Liver (tissue), 9 donors: ENCODE results near the gene CAP2. TPM values are rescaled to one million over a fixed set of nuclear protein-coding genes. Genes with fewer than 3 reads are reported as not detected.

ENCODE experiments used
- DNase-seq: peaks from one replicate; pipeline ENCODE4 v3.0.0-alpha.2; 2017; ENCODE audit warnings: low spot score
- H3K27ac ChIP-seq, 2 donors: one replicate each; pipeline ENCODE4 v1.7.0; 2013; ENCODE audit warnings: inconsistent platforms in 2 of 2, low read length in 2 of 2, control low read depth in 1 of 2, low read depth in 1 of 2, mild to moderate bottlenecking in 1 of 2
- H3K27me3 ChIP-seq, 4 donors: one replicate each; pipeline versions ENCODE4 v1.6.1 to v1.7.0; 2013; ENCODE audit warnings: low read length in 3 of 4, inconsistent platforms in 1 of 4, mild to moderate bottlenecking in 1 of 4, moderate library complexity in 1 of 4; ENCODE audit not compliant: control insufficient read depth in 4 of 4, insufficient read depth in 4 of 4
- H3K36me3 ChIP-seq, 4 donors: one replicate each; pipeline versions ENCODE4 v1.6.1 to v1.7.0; 2013; ENCODE audit warnings: low read length in 3 of 4, mild to moderate bottlenecking in 3 of 4, low read depth in 1 of 4, moderate library complexity in 1 of 4; ENCODE audit not compliant: control insufficient read depth in 4 of 4, insufficient read depth in 3 of 4
- H3K4me1 ChIP-seq, 4 donors: one replicate each; pipeline versions ENCODE4 v1.6.1 to v1.7.0; 2013; ENCODE audit warnings: low read length in 3 of 4, mild to moderate bottlenecking in 3 of 4, moderate library complexity in 1 of 4; ENCODE audit not compliant: control insufficient read depth in 4 of 4, insufficient read depth in 4 of 4
- H3K4me3 ChIP-seq, 3 donors: one replicate each; pipeline versions ENCODE4 v1.6.1 to v1.7.0; 2013; ENCODE audit warnings: low read length in 3 of 3, control low read depth in 1 of 3, low read depth in 1 of 3, mild to moderate bottlenecking in 1 of 3
- H3K9ac ChIP-seq, 2 donors: one replicate each; pipeline ENCODE4 v1.7.0; 2013; ENCODE audit warnings: low read length in 2 of 2, mild to moderate bottlenecking in 2 of 2, moderate library complexity in 2 of 2, control low read depth in 1 of 2, low read depth in 1 of 2
- H3K9me3 ChIP-seq, 4 donors: one replicate each; pipeline versions ENCODE4 v1.6.1 to v1.7.0; 2013; ENCODE audit warnings: low read length in 3 of 4; ENCODE audit not compliant: control insufficient read depth in 4 of 4
- ATF3 ChIP-seq: IDR thresholded peaks from 2 replicates; pipeline ENCODE4 v1.6.1; 2016; ENCODE audit warnings: antibody characterized with exemption
- CTCF ChIP-seq: fragments of 150-350 bp; IDR thresholded peaks from 2 replicates; pipeline ENCODE4 v1.5.1; 2017; ENCODE audit warnings: improper control_type of control experiment, low read depth, low read length; ENCODE audit not compliant: missing input control
- EGR1 ChIP-seq, 2 donors: IDR thresholded peaks; 2 replicates each; pipeline ENCODE4 v1.6.1; 2016 to 2018; ENCODE audit warnings: antibody characterized with exemption in 2 of 2, low read depth in 2 of 2
- FOXA1 ChIP-seq: IDR thresholded peaks from 2 replicates; pipeline ENCODE4 v1.6.1; 2016; ENCODE audit warnings: antibody characterized with exemption
- FOXA2 ChIP-seq: IDR thresholded peaks from 2 replicates; pipeline ENCODE4 v1.6.1; 2016; ENCODE audit warnings: antibody characterized with exemption
- GABPA ChIP-seq, 2 donors: IDR thresholded peaks in 1 of 2; conservative IDR thresholded peaks in 1 of 2; 2 replicates each; pipeline ENCODE4 v1.6.1; 2016; ENCODE audit warnings: antibody characterized with exemption in 2 of 2, mild to moderate bottlenecking in 1 of 2, moderate library complexity in 1 of 2
- HNF4A ChIP-seq, 2 donors: conservative IDR thresholded peaks; 2 replicates each; pipeline ENCODE4 v1.6.1; 2016; ENCODE audit warnings: antibody characterized with exemption in 2 of 2, mild to moderate bottlenecking in 2 of 2
- HNF4G ChIP-seq: IDR thresholded peaks from 2 replicates; pipeline ENCODE4 v1.6.1; 2016; ENCODE audit warnings: antibody characterized with exemption
- NR2F2 ChIP-seq: IDR thresholded peaks from 2 replicates; pipeline ENCODE4 v1.6.1; 2016; ENCODE audit warnings: antibody characterized with exemption
- RAD21 ChIP-seq, 2 donors: IDR thresholded peaks; 2 replicates each; pipeline ENCODE4 v1.6.1; 2016; ENCODE audit warnings: antibody characterized with exemption in 2 of 2, mild to moderate bottlenecking in 2 of 2
- RXRA ChIP-seq, 2 donors: IDR thresholded peaks; 2 replicates each; pipeline ENCODE4 v1.6.1; 2017 to 2018; ENCODE audit warnings: antibody characterized with exemption in 2 of 2, mild to moderate bottlenecking in 1 of 2
- SP1 ChIP-seq: IDR thresholded peaks from 2 replicates; pipeline ENCODE4 v1.6.1; 2018; ENCODE audit warnings: antibody characterized with exemption, mild to moderate bottlenecking
- TAF1 ChIP-seq: conservative IDR thresholded peaks from 2 replicates; pipeline ENCODE4 v1.6.1; 2016; ENCODE audit warnings: antibody characterized with exemption, mild to moderate bottlenecking
- YY1 ChIP-seq: IDR thresholded peaks from 2 replicates; pipeline ENCODE4 v1.6.1; 2016; ENCODE audit warnings: antibody characterized with exemption, mild to moderate bottlenecking
- WGBS: extraction: QIAGEN DNeasy Blood & Tissue Kit; methylation state at CpG from one replicate; pipeline ENCODE4 v1.1.7; 2013; 5-methylcytosine and 5-hydroxymethylcytosine counted together
- polyA plus RNA-seq, 2 donors: library from polyadenylated mRNA; stranded (reverse) in 1 of 2; unstranded in 1 of 2; fragments of 200-250 nt in 1 of 2; fragments of >200 nt in 1 of 2; fragmentation: Nextera tagmentation in 1 of 2; extraction: Ambion mirVana in 1 of 2; gene quantifications; one replicate each; pipeline versions ENCODE4 v1.2.1 to v1.2.3, GENCODE V29; 2013 to 2015
- total RNA-seq, 2 donors: library from RNA; depleted of rRNA; stranded (reverse); fragments of >200 nt; gene quantifications; one replicate each; pipeline ENCODE4 v1.2.3, GENCODE V29; 2014
- TF ChIP-seq, protein P1 (sequence below): IDR thresholded peaks from 2 replicates; pipeline ENCODE4 v1.6.1; 2016; ENCODE audit warnings: antibody characterized with exemption
- TF ChIP-seq, protein P2 (sequence below): IDR thresholded peaks from 2 replicates; pipeline ENCODE4 v1.6.1; 2016; ENCODE audit warnings: antibody characterized with exemption, mild to moderate bottlenecking
- donor health status: healthy.
- donor health status: healthy.
- donor health status: healthy.
- donor health status: healthy.
- donor health status: healthy.

The CAP2 gene
- total and polyA plus RNA-seq, 4 donors = 1.2 to 6.4 (median 2.5) TPM

DNA sequence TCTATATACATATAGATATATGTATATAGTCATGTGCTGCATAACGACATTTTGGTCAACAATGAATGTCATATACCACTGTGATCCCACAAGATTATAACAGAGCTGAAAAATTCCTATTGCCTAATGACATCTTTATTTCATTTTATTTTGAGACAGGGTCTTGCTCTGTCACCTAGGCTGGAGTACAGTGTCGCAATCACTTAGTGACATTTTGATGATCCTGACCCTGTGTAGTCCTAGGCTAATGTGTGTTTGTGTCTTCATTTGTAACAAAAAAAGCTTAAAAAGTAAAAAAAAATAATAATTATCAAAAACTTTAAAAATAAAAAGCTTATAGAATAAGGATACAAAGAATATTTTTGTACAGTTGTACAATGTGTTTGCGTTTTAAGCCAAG lies 202.7 kb downstream of the CAP2 start:
- Histone ChIP-seq H3K27ac (no peak overlapping the region), H3K36me3 (no peaks in the 10 kb centered on the region), H3K9ac (no peak overlapping the region), H3K4me1 (peaks cover 0 to 4% (median 0%) of the 10 kb centered on the region in 4 donors), H3K9me3 (no peaks in the 10 kb centered on the region), H3K4me3 (no peak overlapping the region), H3K27me3 (no peaks in the 10 kb centered on the region)
- TF ChIP-seq HNF4G (no peak), RXRA (IDR thresholded peaks at IDR 0.05) (no peak), FOXA2 (no peak), GABPA (IDR thresholded peaks at IDR 0.05 in 1 of 2, conservative IDR thresholded peaks at IDR 0.05 in 1 of 2) (no peak)
- no peak for DNase-seq
- WGBS = 98% methylated on average over 3 of the region's 3 CpGs

- TF ChIP-seq ATF3 = no peak
- TF ChIP-seq, protein P1, sequence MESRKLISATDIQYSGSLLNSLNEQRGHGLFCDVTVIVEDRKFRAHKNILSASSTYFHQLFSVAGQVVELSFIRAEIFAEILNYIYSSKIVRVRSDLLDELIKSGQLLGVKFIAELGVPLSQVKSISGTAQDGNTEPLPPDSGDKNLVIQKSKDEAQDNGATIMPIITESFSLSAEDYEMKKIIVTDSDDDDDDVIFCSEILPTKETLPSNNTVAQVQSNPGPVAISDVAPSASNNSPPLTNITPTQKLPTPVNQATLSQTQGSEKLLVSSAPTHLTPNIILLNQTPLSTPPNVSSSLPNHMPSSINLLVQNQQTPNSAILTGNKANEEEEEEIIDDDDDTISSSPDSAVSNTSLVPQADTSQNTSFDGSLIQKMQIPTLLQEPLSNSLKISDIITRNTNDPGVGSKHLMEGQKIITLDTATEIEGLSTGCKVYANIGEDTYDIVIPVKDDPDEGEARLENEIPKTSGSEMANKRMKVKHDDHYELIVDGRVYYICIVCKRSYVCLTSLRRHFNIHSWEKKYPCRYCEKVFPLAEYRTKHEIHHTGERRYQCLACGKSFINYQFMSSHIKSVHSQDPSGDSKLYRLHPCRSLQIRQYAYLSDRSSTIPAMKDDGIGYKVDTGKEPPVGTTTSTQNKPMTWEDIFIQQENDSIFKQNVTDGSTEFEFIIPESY = no peak
- TF ChIP-seq EGR1 (IDR thresholded peaks at IDR 0.05; ENCODE audit: low read depth in 2 of 2) = peak in 1 of 2 donors; percentile 6
- peak; percentile 56 for TF ChIP-seq CTCF
- TF ChIP-seq HNF4G = no peak
- peak; percentile 63 for TF ChIP-seq TAF1
- TF ChIP-seq YY1 = peak; percentile 78
- no peak for TF ChIP-seq FOXA1
- no peak for TF ChIP-seq NR2F2
- TF ChIP-seq, protein P2, sequence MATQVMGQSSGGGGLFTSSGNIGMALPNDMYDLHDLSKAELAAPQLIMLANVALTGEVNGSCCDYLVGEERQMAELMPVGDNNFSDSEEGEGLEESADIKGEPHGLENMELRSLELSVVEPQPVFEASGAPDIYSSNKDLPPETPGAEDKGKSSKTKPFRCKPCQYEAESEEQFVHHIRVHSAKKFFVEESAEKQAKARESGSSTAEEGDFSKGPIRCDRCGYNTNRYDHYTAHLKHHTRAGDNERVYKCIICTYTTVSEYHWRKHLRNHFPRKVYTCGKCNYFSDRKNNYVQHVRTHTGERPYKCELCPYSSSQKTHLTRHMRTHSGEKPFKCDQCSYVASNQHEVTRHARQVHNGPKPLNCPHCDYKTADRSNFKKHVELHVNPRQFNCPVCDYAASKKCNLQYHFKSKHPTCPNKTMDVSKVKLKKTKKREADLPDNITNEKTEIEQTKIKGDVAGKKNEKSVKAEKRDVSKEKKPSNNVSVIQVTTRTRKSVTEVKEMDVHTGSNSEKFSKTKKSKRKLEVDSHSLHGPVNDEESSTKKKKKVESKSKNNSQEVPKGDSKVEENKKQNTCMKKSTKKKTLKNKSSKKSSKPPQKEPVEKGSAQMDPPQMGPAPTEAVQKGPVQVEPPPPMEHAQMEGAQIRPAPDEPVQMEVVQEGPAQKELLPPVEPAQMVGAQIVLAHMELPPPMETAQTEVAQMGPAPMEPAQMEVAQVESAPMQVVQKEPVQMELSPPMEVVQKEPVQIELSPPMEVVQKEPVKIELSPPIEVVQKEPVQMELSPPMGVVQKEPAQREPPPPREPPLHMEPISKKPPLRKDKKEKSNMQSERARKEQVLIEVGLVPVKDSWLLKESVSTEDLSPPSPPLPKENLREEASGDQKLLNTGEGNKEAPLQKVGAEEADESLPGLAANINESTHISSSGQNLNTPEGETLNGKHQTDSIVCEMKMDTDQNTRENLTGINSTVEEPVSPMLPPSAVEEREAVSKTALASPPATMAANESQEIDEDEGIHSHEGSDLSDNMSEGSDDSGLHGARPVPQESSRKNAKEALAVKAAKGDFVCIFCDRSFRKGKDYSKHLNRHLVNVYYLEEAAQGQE = peak; percentile 68
- TF ChIP-seq FOXA2 = no peak
- TF ChIP-seq RXRA (IDR thresholded peaks at IDR 0.05) = peak; percentile 31 to 56
- TF ChIP-seq SP1 = peak; percentile 73
- peak in 1 of 2 donors; percentile 23 for TF ChIP-seq HNF4A (conservative IDR thresholded peaks at IDR 0.05)
- peak; percentile 46 to 67 for TF ChIP-seq RAD21 (IDR thresholded peaks at IDR 0.05)
- TF ChIP-seq GABPA (IDR thresholded peaks at IDR 0.05 in 1 of 2, conservative IDR thresholded peaks at IDR 0.05 in 1 of 2) = peak; percentile 91 to 97
These were observed 206.6 kb downstream of the CAP2 start, which contains the start of gene FAM8A1 for GRCh38 chr6:17599877-17600526. FAM8A1 (plus strand) TSS chr6:17600302; CDS start chr6:17600410, 108 bp downstream.

More at GRCh38 chr6:17599877-17600526, 206.6 kb downstream of the CAP2 start, which contains the start of gene FAM8A1:
- no peaks in the 10 kb centered on the region for H3K27me3 ChIP-seq
- H3K9ac ChIP-seq = peak within 1 kb of the TSS; percentile 93 to 99
- peaks cover 0 to 5% (median 1%) of the 10 kb centered on the region in 4 donors for H3K36me3 ChIP-seq
- peaks cover 5 to 29% (median 14%) of the 10 kb centered on the region in 4 donors for H3K4me1 ChIP-seq
- peak within 1 kb of the TSS; percentile 83 to 90 (median 85) for H3K4me3 ChIP-seq
- H3K9me3 ChIP-seq = no peaks in the 10 kb centered on the region
- H3K27ac ChIP-seq = peak within 1 kb of the TSS; percentile 97 to 98
- peak; percentile 96 for DNase-seq
- WGBS = 7% methylated on average over 42 of the region's 42 CpGs
